ENCODE measurements around the gene NECAB2. TPM values are rescaled to one million over a fixed set of nuclear protein-coding genes. Genes with fewer than 3 reads are reported as not detected.
A peak's percentile ranks its signal among the peaks of the same experiment; 100 is the strongest.
"Not testable (repeated sequence)": the region's sequence is repeated elsewhere in the genome, so short reads cannot be mapped to it uniquely, and the experiment has no call there.

The NECAB2 gene
- total RNA-seq, 1 donor from 2014 or later = 1.8 TPM

- TF ChIP-seq, protein P1, sequence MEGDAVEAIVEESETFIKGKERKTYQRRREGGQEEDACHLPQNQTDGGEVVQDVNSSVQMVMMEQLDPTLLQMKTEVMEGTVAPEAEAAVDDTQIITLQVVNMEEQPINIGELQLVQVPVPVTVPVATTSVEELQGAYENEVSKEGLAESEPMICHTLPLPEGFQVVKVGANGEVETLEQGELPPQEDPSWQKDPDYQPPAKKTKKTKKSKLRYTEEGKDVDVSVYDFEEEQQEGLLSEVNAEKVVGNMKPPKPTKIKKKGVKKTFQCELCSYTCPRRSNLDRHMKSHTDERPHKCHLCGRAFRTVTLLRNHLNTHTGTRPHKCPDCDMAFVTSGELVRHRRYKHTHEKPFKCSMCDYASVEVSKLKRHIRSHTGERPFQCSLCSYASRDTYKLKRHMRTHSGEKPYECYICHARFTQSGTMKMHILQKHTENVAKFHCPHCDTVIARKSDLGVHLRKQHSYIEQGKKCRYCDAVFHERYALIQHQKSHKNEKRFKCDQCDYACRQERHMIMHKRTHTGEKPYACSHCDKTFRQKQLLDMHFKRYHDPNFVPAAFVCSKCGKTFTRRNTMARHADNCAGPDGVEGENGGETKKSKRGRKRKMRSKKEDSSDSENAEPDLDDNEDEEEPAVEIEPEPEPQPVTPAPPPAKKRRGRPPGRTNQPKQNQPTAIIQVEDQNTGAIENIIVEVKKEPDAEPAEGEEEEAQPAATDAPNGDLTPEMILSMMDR (IDR thresholded peaks at IDR 0.05; ENCODE audit: unreplicated experiment) = no peak
- H3K27me3 Mint-ChIP-seq (ENCODE audit: low read depth) = no peaks in the 10 kb centered on the region
- no peaks in the 10 kb centered on the region for H3K36me3 Mint-ChIP-seq
- H3K4me1 Mint-ChIP-seq = peaks cover 10% of the 10 kb centered on the region
- H3K27ac Mint-ChIP-seq = peak overlapping the region; percentile 12
- DNase-seq (ENCODE audit: low spot score in 2 of 2, unreplicated experiment in 2 of 2) = no peak
- H3K9me3 Mint-ChIP-seq = no peaks in the 10 kb centered on the region
- H3K4me3 Mint-ChIP-seq = no peak overlapping the region
Measured at GRCh38 chr16:83948914-83949723, 18.9 kb upstream of the NECAB2 start.

DNA sequence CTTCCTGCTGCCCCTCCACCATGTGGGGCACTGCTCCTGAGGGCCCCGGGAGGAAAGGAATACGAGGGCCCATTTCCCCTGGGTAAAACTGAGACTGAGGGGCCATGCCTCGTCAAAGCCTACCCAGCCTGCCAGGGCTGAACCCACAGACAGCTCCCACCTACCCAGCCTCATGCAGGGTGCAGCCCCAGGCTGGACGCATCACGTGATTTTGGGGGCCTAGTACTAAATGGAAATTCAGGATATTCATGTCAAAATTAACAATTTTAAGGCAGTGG lies 18.4 kb upstream of the NECAB2 start:
- H3K9me3 Mint-ChIP-seq = no peaks in the 10 kb centered on the region
- no peak overlapping the region for H3K27ac Mint-ChIP-seq
- H3K4me3 Mint-ChIP-seq = no peak overlapping the region
- H3K36me3 Mint-ChIP-seq = no peaks in the 10 kb centered on the region
- DNase-seq (ENCODE audit: low spot score in 2 of 2, unreplicated experiment in 2 of 2) = no peak
- peaks cover 15% of the 10 kb centered on the region for H3K4me1 Mint-ChIP-seq
- peaks cover 1% of the 10 kb centered on the region for H3K27me3 Mint-ChIP-seq (ENCODE audit: low read depth)
- TF ChIP-seq, protein P1 (IDR thresholded peaks at IDR 0.05; ENCODE audit: unreplicated experiment) = no peak

GRCh38 chr16:83950862-83951399 lies 17.1 kb upstream of the NECAB2 start:
- DNase-seq (ENCODE audit: low spot score in 2 of 2, unreplicated experiment in 2 of 2); H3K27me3 Mint-ChIP-seq (ENCODE audit: low read depth); H3K4me3 Mint-ChIP-seq; H3K36me3 Mint-ChIP-seq; H3K9me3 Mint-ChIP-seq; H3K27ac Mint-ChIP-seq: not testable (repeated sequence)
- peaks cover 16% of the 10 kb centered on the region for H3K4me1 Mint-ChIP-seq

GRCh38 chr16:83951544-83951943 lies 16.5 kb upstream of the NECAB2 start:
- DNase-seq (ENCODE audit: low spot score in 2 of 2, unreplicated experiment in 2 of 2) = no peak
- Mint-ChIP-seq H3K4me3 (no peak overlapping the region), H3K9me3 (no peaks in the 10 kb centered on the region), H3K4me1 (peaks cover 16% of the 10 kb centered on the region), H3K27ac (no peak overlapping the region), H3K27me3 (ENCODE audit: low read depth) (peaks cover 1% of the 10 kb centered on the region), H3K36me3 (no peaks in the 10 kb centered on the region)
- TF ChIP-seq, protein P1 (IDR thresholded peaks at IDR 0.05; ENCODE audit: unreplicated experiment) = no peak

DNA sequence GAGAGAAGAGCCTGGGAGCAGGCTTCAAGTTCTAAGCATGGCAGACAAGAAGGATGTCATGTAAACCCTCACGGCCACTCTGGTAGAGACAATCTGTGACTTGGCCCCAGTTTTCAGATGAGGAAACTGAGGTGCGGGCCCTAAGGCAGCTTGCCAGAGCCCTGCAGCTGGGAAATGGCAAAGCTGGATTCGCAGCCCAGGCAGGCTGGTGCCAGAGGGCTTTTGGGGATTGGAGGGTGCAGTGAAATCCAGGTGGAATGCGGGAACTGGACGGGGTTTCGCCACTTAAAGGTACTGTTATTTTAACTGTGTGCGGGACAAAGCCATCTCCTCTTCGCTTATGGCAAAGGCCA lies 15.5 kb upstream of the NECAB2 start:
- H3K27ac Mint-ChIP-seq = no peak overlapping the region

More for the DNA sequence above, 15.5 kb upstream of the NECAB2 start:
- TF ChIP-seq, protein P1 (IDR thresholded peaks at IDR 0.05; ENCODE audit: unreplicated experiment) = no peak
- H3K36me3 Mint-ChIP-seq = no peaks in the 10 kb centered on the region
- H3K4me1 Mint-ChIP-seq = peaks cover 16% of the 10 kb centered on the region
- no peaks in the 10 kb centered on the region for H3K9me3 Mint-ChIP-seq
- peaks cover 1% of the 10 kb centered on the region for H3K27me3 Mint-ChIP-seq (ENCODE audit: low read depth)
- H3K4me3 Mint-ChIP-seq = no peak overlapping the region
- DNase-seq (ENCODE audit: low spot score in 2 of 2, unreplicated experiment in 2 of 2) = no peak
